ENCODE results near the gene RAB7A. TPM values are rescaled to one million over a fixed set of nuclear protein-coding genes. Genes with fewer than 3 reads are reported as not detected.

RAB7A gene
- total and polyA plus RNA-seq, 4 donors: 125 to 211 (median 164) TPM

DNA sequence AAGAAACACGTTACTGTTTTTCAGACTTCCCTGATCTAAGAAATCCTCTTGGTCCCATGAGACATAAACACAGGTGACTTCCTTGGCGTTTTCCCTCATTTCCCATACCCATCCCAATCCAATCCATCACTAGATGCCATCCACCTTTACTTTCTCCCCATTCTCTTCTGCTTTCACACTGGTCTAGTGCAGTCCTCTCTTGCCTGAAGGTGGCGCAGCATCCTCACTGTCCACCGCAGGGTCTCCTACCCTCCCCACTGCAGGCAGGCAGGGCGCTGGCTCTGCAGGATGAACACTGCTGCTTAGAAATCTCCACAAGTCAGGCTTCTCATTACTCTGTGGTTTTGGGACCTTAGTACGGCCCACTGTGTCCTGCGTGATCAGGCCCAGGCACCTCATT, 58.2 kb downstream of the RAB7A start:
- Histone ChIP-seq H3K4me1 (ENCODE audit: control insufficient read depth in 1 of 2, insufficient read depth in 2 of 2, low read length in 2 of 2) (peaks cover 3 to 18% of the 10 kb centered on the region in 2 donors), H3K4me3 (ENCODE audit: low read length in 2 of 2) (no peak overlapping the region), H3K27ac (ENCODE audit: low read depth in 1 of 2, low read length in 2 of 2) (no peak overlapping the region), H3K27me3 (ENCODE audit: control insufficient read depth in 1 of 2, insufficient read depth in 2 of 2, low read length in 1 of 2) (no peaks in the 10 kb centered on the region), H3K36me3 (ENCODE audit: control insufficient read depth in 1 of 2, insufficient read depth in 2 of 2, low read length in 1 of 2) (no peaks in the 10 kb centered on the region), H3K9me3 (ENCODE audit: control insufficient read depth, low read length) (no peaks in the 10 kb centered on the region)
- 59 to 60% methylated on average over 7 of the region's 7 CpGs for WGBS, 2 donors
- intact Hi-C loops (cut with DNase I): no loop called here
- no peak for ATAC-seq (ENCODE audit: low FRiP score)
- no peak for DNase-seq

DNA sequence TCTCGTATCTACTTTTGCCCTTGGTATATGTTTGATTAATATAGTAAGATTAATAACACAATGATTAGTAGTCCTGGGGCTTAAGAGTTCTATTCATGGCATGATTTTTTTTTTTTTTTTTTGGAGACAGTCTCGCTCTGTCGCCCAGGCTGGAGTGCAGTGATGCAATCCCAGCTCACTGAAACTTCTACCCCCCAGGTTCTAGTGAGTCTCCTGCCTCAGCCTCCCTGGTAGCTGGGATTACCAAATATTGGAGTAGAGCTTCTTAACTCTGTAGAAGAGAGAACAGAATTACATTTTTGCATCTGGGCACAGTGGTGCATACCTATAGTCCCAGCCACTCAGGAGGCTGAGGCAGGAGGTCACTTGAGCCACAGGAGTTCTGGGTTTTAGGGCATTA, 58.9 kb downstream of the RAB7A start:
- 30 to 41% methylated on average over 3 of the region's 3 CpGs for WGBS, 2 donors
- Histone ChIP-seq H3K27me3 (ENCODE audit: control insufficient read depth in 1 of 2, insufficient read depth in 2 of 2, low read length in 1 of 2) (no peaks in the 10 kb centered on the region), H3K27ac (ENCODE audit: low read depth in 1 of 2, low read length in 2 of 2) (no peak overlapping the region), H3K4me3 (ENCODE audit: low read length in 2 of 2) (no peak overlapping the region), H3K36me3 (ENCODE audit: control insufficient read depth in 1 of 2, insufficient read depth in 2 of 2, low read length in 1 of 2) (no peaks in the 10 kb centered on the region), H3K9me3 (ENCODE audit: control insufficient read depth, low read length) (no peaks in the 10 kb centered on the region), H3K4me1 (ENCODE audit: control insufficient read depth in 1 of 2, insufficient read depth in 2 of 2, low read length in 2 of 2) (peaks cover 3 to 14% of the 10 kb centered on the region in 2 donors)
- intact Hi-C loops (cut with DNase I): no loop called here
- DNase-seq: no peak
- no peak for ATAC-seq (ENCODE audit: low FRiP score)

DNA sequence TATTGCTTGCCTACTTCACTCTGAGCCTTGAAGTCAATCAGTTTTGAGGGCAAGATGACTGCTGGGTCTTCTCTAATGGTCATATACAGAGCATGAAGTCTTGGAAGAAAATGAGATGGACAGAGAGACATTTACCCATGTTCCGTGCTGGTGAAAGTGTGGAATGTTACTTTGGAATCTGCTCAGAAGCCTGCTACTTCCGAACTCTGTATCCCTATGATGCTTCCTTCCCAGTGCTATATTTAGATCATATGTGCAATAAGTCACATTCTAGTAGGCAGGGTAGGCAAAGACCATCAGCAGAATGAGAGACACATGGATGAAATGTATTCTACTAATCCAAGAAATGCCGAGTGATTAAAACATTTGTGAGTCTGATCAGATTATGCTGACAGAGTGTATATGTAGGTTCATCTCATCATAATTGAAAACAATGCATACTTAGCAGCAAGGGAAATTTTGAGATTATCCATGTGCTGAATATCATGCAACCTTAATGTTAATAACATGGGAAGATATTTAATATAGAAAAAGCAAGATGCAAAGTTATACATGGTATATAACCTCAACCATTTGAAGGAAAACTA, 60.5 kb downstream of the RAB7A start:
- H3K9me3 ChIP-seq (ENCODE audit: control insufficient read depth, low read length): no peaks in the 10 kb centered on the region
- no peaks in the 10 kb centered on the region for H3K36me3 ChIP-seq (ENCODE audit: control insufficient read depth in 1 of 2, insufficient read depth in 2 of 2, low read length in 1 of 2)
- ATAC-seq (ENCODE audit: low FRiP score) (no peak), DNase-seq (no peak)
- intact Hi-C loops (cut with DNase I): no loop called here
- WGBS, 2 donors: 10 to 12% methylated on average over 3 of the region's 3 CpGs
- no peaks in the 10 kb centered on the region for H3K27me3 ChIP-seq (ENCODE audit: control insufficient read depth in 1 of 2, insufficient read depth in 2 of 2, low read length in 1 of 2)
- H3K4me3 ChIP-seq (ENCODE audit: low read length in 2 of 2): no peak overlapping the region
- H3K27ac ChIP-seq (ENCODE audit: low read depth in 1 of 2, low read length in 2 of 2): peak overlapping the region in 1 of 2 donors; percentile 23
- H3K4me1 ChIP-seq (ENCODE audit: control insufficient read depth in 1 of 2, insufficient read depth in 2 of 2, low read length in 2 of 2): peaks cover 6 to 7% of the 10 kb centered on the region in 2 donors

DNA sequence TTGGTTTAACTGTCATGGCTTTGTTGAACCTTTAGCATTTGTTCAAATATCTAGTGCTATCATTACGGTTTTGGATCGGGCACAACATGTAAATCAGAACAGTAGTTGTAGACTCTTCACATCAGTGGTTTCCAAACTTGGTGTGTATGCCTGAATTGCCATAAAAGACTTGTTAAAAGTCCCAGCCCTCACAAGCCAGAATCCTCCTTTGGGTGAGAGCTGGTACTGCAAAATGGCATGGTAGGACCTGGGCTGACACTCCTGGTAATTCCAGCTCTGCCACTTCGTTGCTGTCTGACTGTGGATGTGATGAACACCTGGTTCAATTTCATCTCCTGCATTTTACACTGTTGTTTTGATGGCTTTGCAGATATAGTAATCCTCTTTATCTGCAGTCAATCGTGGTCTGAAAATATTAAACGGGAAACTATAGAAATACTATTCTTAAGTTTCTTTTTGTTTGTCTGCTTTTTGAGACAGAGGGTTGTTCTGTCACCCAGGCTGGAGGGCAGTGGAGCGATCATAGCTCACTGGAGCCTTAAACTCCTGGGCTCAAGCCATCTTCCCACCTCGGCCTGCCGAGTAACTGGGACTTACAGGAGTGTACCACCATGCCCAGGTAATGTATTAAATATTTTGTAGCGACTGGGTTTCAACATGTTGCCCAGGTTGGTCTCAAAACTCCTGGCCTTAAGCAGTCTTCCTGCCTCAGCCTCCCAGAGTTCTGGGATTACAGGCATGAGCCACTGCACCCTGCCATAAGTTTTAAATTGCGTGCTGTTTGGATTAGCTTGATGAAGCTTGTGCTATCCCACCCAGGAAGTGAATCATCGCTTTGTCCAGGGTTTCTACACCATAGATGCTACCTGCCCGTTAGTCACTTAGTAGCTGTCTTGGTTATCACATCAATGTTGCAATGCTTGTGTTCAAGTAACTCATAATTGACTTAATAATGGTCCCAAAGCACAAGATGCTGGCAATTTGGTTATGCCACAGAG, 61.6 kb downstream of the RAB7A start:
- Histone ChIP-seq H3K27ac (ENCODE audit: low read depth in 1 of 2, low read length in 2 of 2) (no peak overlapping the region), H3K4me1 (ENCODE audit: control insufficient read depth in 1 of 2, insufficient read depth in 2 of 2, low read length in 2 of 2) (peaks cover 6 to 7% of the 10 kb centered on the region in 2 donors), H3K9me3 (ENCODE audit: control insufficient read depth, low read length) (no peaks in the 10 kb centered on the region), H3K4me3 (ENCODE audit: low read length in 2 of 2) (no peak overlapping the region), H3K36me3 (ENCODE audit: control insufficient read depth in 1 of 2, insufficient read depth in 2 of 2, low read length in 1 of 2) (no peaks in the 10 kb centered on the region), H3K27me3 (ENCODE audit: control insufficient read depth in 1 of 2, insufficient read depth in 2 of 2, low read length in 1 of 2) (no peaks in the 10 kb centered on the region)
- WGBS, 2 donors: 90 to 91% methylated on average over 12 of the region's 12 CpGs
- ATAC-seq (ENCODE audit: low FRiP score) (no peak), DNase-seq (no peak)
- intact Hi-C loops (cut with DNase I): no loop called here

DNA sequence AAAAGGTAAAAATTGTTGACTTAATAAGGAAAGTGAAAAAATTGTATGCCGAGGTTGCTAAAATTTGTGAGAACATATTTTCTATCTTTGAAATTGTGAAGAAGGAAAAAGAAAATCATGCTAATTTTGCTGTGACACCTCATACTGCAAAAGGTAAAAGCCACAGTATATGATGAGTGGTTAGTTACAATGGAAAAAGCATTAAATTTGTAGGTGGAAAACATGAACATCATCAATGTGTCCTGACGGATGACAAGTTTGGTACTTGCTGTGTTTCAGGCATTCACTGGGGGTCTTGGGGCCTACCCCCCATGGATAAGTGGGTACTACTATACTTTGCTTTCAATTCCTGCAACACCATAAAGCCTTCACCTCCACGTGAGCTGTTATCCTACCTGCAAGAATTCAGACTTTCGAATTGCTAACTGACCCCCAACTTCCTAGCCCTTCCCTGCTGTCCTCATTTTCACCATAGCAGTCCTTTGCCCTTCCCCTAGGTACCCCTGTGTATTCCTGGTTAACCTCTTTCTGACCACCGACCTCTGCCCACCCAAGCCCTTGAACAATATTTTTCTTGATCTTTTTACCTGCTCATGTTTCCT, 62.4 kb downstream of the RAB7A start:
- WGBS, 2 donors: 89 to 90% methylated on average over 5 of the region's 5 CpGs
- intact Hi-C loops (cut with DNase I): no loop called here
- no peaks in the 10 kb centered on the region for H3K9me3 ChIP-seq (ENCODE audit: control insufficient read depth, low read length)
- H3K36me3 ChIP-seq (ENCODE audit: control insufficient read depth in 1 of 2, insufficient read depth in 2 of 2, low read length in 1 of 2): no peaks in the 10 kb centered on the region
- no peak overlapping the region for H3K4me3 ChIP-seq (ENCODE audit: low read length in 2 of 2)
- H3K27me3 ChIP-seq (ENCODE audit: control insufficient read depth in 1 of 2, insufficient read depth in 2 of 2, low read length in 1 of 2): no peaks in the 10 kb centered on the region
- ATAC-seq (ENCODE audit: low FRiP score): no peak
- H3K4me1 ChIP-seq (ENCODE audit: control insufficient read depth in 1 of 2, insufficient read depth in 2 of 2, low read length in 2 of 2): peaks cover 6 to 7% of the 10 kb centered on the region in 2 donors
- H3K27ac ChIP-seq (ENCODE audit: low read depth in 1 of 2, low read length in 2 of 2): no peak overlapping the region
- no peak for DNase-seq

DNA sequence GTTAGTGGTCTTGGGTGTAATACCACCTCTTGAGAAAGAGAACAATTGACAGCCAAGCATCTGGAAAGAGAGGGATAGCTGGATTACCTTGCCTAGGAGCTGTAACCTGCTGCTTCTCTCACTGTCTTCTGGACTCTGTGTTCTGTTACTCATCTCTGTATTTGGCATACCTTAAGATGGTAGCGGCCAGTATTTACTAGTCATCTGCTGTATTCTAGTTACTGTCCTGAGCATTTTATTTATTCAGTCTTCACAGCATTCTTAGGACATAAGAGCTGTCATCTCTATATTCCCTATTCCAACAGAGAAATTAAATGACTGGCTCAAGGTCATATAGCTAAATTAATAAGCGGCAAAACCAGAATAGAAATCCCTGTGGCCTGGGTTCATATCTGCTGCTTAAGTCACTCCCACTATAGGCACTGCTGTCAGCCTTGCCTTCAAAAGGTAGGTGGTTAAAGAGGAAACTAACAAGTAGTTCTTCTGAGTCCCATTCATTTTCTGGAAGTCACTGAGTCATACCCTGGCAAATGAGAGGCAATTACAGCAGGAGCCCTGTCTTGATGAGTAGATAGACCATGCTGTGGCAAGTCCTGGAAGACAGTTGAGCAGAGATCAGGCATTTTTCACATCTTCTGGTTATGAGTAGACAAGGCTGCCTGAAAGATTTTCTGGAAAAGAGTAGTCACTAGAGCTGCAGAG, 68.2 kb downstream of the RAB7A start:
- no peak overlapping the region for H3K4me3 ChIP-seq (ENCODE audit: low read length in 2 of 2)

DNA sequence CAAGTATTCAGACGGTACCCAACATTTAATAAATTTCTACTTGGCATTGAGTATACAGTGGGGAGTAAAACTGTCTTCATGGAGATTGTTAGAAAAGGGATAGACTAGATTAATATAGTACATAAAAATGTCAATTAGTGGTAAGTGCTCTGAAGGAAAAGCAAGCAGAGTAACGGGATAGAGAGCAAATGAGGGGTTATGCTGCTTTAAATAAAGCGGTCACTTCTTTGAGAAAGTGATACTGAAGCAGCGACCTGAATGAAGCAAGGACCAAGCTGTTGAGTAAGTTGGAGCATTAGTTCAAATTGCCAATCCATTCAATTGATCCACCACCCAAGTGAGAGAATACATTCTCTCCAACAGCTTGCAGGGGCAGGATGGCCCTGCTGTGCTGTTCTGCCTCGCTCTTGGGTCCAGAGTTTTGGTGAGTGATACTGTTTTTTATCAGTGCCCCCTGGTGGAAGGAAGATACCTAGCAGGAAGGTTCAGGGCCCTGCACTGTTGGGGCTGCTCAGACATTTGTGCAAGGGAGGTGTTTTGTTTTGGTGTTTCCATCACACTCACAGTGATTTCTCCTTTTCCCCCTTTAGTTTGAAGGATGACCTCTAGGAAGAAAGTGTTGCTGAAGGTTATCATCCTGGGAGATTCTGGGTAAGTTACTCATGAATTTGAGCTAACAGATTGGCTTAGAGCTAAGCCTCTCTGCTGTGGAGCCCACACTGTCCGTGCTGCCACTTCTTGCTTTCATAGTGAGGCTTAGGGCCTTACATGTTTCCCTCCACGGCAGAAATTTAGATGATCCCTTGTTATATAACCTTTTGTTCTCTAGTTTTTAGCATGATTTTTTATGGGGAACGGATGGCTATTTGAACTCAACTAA, 69.0 kb downstream of the RAB7A start:
- no peak overlapping the region for H3K27ac ChIP-seq (ENCODE audit: low read depth in 1 of 2, low read length in 2 of 2)
- no peaks in the 10 kb centered on the region for H3K27me3 ChIP-seq (ENCODE audit: control insufficient read depth in 1 of 2, insufficient read depth in 2 of 2, low read length in 1 of 2)
- intact Hi-C loops (cut with DNase I): loop anchor here (2.0 kb wide), 1 partner anchor 114 kb away; no protein-coding TSS in a partner anchor
- peak; percentile 88 for ATAC-seq (ENCODE audit: low FRiP score)
- 49 to 50% methylated on average over 8 of the region's 8 CpGs for WGBS, 2 donors
- no peaks in the 10 kb centered on the region for H3K9me3 ChIP-seq (ENCODE audit: control insufficient read depth, low read length)
- peaks cover 0 to 5% of the 10 kb centered on the region in 2 donors for H3K36me3 ChIP-seq (ENCODE audit: control insufficient read depth in 1 of 2, insufficient read depth in 2 of 2, low read length in 1 of 2)
- DNase-seq: no peak
- H3K4me1 ChIP-seq (ENCODE audit: control insufficient read depth in 1 of 2, insufficient read depth in 2 of 2, low read length in 2 of 2): peaks cover 3 to 5% of the 10 kb centered on the region in 2 donors
- no peak overlapping the region for H3K4me3 ChIP-seq (ENCODE audit: low read length in 2 of 2)

More for the DNA sequence above, 68.2 kb downstream of the RAB7A start:
- ATAC-seq (ENCODE audit: low FRiP score): peak; percentile 40
- Histone ChIP-seq H3K27me3 (ENCODE audit: control insufficient read depth in 1 of 2, insufficient read depth in 2 of 2, low read length in 1 of 2) (no peaks in the 10 kb centered on the region), H3K4me1 (ENCODE audit: control insufficient read depth in 1 of 2, insufficient read depth in 2 of 2, low read length in 2 of 2) (peaks cover 3 to 5% of the 10 kb centered on the region in 2 donors), H3K27ac (ENCODE audit: low read depth in 1 of 2, low read length in 2 of 2) (no peak overlapping the region), H3K36me3 (ENCODE audit: control insufficient read depth in 1 of 2, insufficient read depth in 2 of 2, low read length in 1 of 2) (peaks cover 0 to 4% of the 10 kb centered on the region in 2 donors), H3K9me3 (ENCODE audit: control insufficient read depth, low read length) (no peaks in the 10 kb centered on the region)
- intact Hi-C loops (cut with DNase I): loop anchor here (2.0 kb wide), 1 partner anchor 113 kb away; no protein-coding TSS in a partner anchor
- WGBS, 2 donors: 93 to 98% methylated on average over 2 of the region's 2 CpGs
- no peak for DNase-seq
